Erythroblast (primary cell): ENCODE data around the gene PGF.

Experiments used
- DNase-seq, 2 experiments: peaks; one replicate each; lab custom pipeline; 2025; lab: John Stamatoyannopoulos, UW
- GATA1 ChIP-seq: IDR thresholded peaks from 2 replicates; pipeline ENCODE4 v1.6.1; 2011; ENCODE audit warnings: low read depth, mild to moderate bottlenecking, control low read depth, low read length, moderate library complexity
- POLR2A ChIP-seq: IDR thresholded peaks from 2 replicates; pipeline ENCODE4 v1.6.1; 2011; ENCODE audit warnings: mild to moderate bottlenecking, low read length

PGF gene

DNA sequence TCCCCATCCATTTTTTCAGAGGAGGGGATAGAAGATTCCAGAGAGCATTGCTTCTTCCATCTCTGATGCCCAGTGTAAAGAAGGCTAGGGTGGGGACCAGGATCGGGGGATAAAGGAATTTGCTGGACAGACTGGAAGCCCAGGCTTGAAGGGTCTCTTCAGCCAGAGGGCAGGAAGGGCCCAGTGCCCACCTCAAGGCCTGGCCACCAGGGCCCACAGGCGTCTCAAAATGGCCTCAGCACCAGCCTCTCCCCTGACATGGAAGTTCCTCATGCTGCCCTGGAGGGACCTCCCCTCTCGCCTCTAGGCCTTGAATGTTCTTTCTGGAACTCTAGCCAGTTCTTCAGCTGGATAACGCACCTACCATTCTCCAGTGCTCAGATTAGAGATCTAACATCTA, 35.1 kb downstream of the PGF start:
- no peak for DNase-seq
- TF ChIP-seq GATA1 (no peak), POLR2A (no peak)

- DNase-seq = no peak
- no peak for TF ChIP-seq GATA1
- TF ChIP-seq POLR2A = no peak
These were observed 35.8 kb downstream of the PGF start for GRCh38 chr14:74919421-74920165.

- no peak for DNase-seq
- no peak for TF ChIP-seq GATA1
- TF ChIP-seq POLR2A = no peak
These were observed 37.0 kb downstream of the PGF start for GRCh38 chr14:74918380-74918779.

GRCh38 chr14:74917646-74918081, 37.7 kb downstream of the PGF start:
- DNase-seq = no peak
- TF ChIP-seq POLR2A = no peak
- no peak for TF ChIP-seq GATA1

GRCh38 chr14:74917178-74917543, 38.2 kb downstream of the PGF start:
- TF ChIP-seq POLR2A (no peak), GATA1 (no peak)
- DNase-seq = no peak

DNA sequence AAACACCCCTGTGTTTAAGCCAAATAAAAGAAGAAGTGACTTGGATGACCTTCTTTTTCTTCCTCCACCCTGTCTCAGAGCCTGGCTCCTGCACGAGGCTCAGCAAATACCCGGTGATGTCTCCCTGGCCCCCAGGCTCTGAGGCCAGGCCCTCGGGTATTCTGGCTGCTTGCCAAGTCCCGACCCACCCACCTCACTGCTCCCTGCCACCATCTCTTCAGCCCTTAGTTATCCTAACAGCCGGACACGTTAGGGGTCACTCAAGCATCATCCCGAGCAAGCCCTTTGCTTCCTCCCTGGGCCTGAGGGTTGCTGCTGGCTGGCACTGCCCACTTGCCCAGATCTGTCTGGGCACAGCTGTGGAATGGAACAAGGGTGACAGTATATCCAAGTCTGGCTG, 39.6 kb downstream of the PGF start:
- DNase-seq = no peak
- TF ChIP-seq POLR2A = no peak
- no peak for TF ChIP-seq GATA1

GRCh38 chr14:74915426-74915825, 40.0 kb downstream of the PGF start:
- no peak for TF ChIP-seq POLR2A
- TF ChIP-seq GATA1 = no peak

DNA sequence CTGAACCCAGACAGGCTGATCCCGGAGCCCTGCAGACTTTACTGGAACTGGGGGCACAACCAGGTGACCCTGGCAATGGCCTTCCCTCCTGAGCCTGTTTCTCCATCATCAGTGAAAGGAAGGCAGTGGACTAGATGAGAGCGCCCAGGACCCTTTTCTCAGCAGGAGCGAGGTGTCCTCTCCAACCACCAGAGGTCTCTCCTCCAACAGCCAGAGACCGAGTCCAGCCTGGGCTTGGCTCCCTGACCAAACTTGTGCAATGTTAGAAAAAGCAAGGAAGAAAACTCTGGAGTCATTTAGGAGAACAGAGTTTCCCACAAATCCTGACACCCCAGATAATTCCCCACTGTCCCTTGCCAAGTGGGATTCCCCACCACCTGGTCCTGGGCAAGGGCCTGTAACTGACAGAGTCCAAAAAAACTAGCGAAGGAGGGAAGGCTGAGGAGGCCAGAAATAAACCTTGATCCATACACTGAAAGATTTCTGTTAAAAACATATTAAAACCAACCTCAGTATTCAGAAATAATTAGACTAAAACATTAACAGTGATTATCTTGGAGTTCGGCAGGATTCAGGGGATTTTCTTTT, 41.3 kb downstream of the PGF start:
- peak; percentile 43 to 63 for DNase-seq
- TF ChIP-seq GATA1 (no peak), POLR2A (no peak)

More at GRCh38 chr14:74915426-74915825, 40.0 kb downstream of the PGF start:
- DNase-seq = no peak

DNA sequence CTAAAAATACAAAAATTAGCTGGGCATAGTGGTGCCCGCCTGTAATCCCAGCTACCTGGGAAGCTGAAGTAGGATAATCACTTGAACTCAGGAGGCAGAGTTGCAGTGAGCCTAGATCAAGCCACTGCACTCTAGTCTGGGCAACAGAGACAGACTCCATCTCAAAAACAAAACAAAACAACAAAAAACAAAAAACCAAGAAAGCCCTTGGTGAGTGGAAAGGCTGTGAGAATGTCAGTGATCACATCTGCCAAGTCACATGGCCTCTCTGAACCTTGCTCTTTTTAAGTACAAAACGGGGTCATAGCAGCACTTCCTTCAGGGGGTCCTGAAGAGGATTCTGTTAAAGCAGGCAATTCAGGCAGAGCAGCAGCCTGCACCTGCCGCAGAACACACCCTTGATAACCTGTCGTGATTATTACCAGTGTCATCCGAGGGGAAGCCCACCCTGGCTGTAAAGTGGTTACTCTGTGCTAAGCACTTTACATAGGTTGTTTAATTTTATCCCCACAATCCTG, 41.9 kb downstream of the PGF start:
- TF ChIP-seq POLR2A (no peak), GATA1 (no peak)
- no peak for DNase-seq

DNA sequence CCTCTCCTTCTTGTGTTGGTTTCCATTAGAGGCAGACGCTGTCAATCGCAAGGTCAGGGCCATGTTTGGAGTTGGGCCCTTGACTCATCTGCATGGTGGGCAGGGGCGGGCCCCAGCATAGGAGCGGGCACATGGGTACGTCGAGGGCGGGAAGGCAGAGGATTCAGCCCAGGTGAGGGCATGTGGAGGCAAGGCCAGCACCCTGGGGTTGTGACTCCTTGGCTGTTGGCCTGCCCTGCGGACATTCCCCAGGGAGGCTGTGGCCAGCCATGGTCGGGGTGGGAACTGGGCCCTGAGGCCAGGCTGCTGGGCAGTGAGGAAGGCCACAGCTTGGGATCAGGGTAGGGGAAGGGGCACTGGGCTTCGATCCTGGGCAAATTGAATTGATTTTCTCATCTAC, 42.6 kb downstream of the PGF start:
- no peak for TF ChIP-seq POLR2A
- TF ChIP-seq GATA1 = no peak
- DNase-seq = no peak

- DNase-seq = no peak
- no peak for TF ChIP-seq POLR2A
- no peak for TF ChIP-seq GATA1
These were observed 43.3 kb downstream of the PGF start for GRCh38 chr14:74912111-74912510.

- DNase-seq = no peak
- no peak for TF ChIP-seq GATA1
- no peak for TF ChIP-seq POLR2A
These were observed 43.7 kb downstream of the PGF start for GRCh38 chr14:74911704-74912103.

DNA sequence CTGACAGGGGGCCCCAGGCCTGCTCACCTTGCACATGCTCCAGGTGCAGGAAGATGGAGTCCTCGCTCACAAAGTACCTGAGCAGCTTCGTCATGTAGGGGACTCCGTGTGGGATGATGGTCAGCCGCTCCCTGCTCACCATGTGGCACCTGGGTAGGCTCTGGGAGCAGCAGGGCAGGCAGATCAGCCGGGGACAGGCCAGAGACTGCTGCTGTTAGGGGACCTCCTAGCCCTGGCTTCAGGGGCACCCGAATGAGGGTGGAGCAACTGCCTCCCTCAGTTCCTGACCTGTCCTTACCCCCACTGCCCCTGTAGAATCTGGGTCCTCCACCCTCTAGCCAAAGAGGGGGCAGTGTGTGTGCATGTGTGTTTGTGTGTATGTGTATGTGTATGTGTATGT, 44.2 kb downstream of the PGF start:
- TF ChIP-seq POLR2A (no peak), GATA1 (no peak)
- DNase-seq = no peak

DNA sequence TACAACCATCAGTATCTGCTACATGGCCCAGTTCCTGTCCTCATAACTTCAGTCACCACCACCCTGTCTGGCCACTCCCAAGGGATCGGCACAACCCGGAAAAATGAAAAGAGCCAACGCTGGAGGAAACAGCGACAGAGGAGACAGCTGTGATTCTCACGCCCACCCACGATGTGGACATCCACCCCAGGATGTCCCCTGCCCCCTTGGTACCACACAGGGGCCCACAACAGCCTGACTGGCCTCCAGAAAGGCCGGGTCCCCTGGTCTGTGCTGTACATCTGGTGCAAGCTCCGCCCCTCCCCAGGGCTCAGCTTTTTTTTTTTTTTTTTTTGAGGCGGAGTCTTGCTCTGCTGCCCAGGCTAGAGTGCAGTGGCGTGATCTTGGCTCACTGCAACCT, 44.8 kb downstream of the PGF start:
- TF ChIP-seq GATA1 (no peak), POLR2A (no peak)
- DNase-seq = peak; percentile 26 to 43
